T-helper 2 cell treated with Interferon-gamma antibody and Interleukin-4, amounts not matched to agents 5 μg/mL and 100 μg/mL, for 36 hours (primary cell): ENCODE data around the gene AFTPH.
A peak's percentile ranks its signal among the peaks of the same experiment; 100 is the strongest.
"Not testable (repeated sequence)": the region's sequence is repeated elsewhere in the genome, so short reads cannot be mapped to it uniquely, and the experiment has no call there.

Experiments
- DNase-seq: peaks from one replicate; pipeline ENCODE4 v3.0.0; 2021; ENCODE audit warnings: low spot score
- H3K27ac Mint-ChIP-seq: one replicate; pipeline ENCODE4 v1.8.0; 2021; ENCODE audit warnings: mild to moderate bottlenecking, mixed read lengths
- H3K27me3 Mint-ChIP-seq: one replicate; pipeline ENCODE4 v1.8.0; 2021; ENCODE audit warnings: low read depth, mixed read lengths
- H3K36me3 Mint-ChIP-seq: one replicate; pipeline ENCODE4 v1.8.0; 2021; ENCODE audit warnings: low read depth, mixed read lengths
- H3K4me1 Mint-ChIP-seq: one replicate; pipeline ENCODE4 v1.8.0; 2021; ENCODE audit warnings: low read depth, mixed read lengths
- H3K4me3 Mint-ChIP-seq: one replicate; pipeline ENCODE4 v1.8.0; 2022; ENCODE audit warnings: mild to moderate bottlenecking, moderate library complexity, mixed read lengths
- H3K9me3 Mint-ChIP-seq: one replicate; pipeline ENCODE4 v1.8.0; 2021; ENCODE audit warnings: mixed read lengths

Gene AFTPH

DNA sequence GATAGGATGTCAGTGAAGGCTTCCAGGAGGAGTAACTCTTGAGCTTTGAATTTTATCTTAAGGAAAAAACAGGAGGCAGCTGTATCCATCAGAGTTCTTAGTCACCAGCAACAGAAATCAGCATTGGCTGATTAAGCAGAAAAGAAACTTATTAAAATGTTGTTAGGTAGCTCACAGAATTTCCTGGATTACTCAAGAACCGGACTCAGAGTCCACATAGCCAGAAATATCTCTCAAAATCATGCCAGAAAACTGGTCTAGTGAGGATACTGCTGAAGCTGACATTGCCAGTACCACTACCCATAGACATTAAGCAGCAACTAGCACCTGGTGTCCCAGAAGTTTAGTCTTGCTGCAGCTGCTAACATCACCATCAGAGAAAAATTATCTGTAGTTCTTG lies 10.1 kb upstream of the AFTPH start:
- Mint-ChIP-seq H3K27me3 (peaks cover 36% of the 10 kb centered on the region), H3K27ac (no peak overlapping the region), H3K9me3 (no peaks in the 10 kb centered on the region), H3K36me3 (no peaks in the 10 kb centered on the region), H3K4me3 (no peak overlapping the region), H3K4me1 (no peaks in the 10 kb centered on the region)
- no peak for DNase-seq

DNA sequence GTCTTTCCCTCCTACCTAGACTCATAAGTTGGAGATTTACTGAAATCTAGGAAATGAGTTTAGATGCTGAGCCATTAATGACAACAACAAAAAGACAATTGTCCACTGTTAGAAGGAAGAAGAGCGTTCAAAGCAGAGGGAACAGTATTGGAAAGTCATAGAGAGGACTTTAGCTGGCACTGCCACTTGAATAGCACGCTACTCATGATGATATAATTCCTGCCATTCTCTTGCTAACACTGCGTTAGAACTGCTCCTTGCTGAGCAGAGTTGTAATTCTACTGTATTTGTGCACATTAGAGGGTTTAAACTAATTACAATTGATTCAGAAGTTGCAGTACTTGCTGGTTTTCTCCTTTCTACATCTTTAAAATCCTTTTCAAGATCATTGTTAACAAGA lies 9.0 kb upstream of the AFTPH start:
- Mint-ChIP-seq H3K36me3 (no peaks in the 10 kb centered on the region), H3K4me1 (no peaks in the 10 kb centered on the region)

DNA sequence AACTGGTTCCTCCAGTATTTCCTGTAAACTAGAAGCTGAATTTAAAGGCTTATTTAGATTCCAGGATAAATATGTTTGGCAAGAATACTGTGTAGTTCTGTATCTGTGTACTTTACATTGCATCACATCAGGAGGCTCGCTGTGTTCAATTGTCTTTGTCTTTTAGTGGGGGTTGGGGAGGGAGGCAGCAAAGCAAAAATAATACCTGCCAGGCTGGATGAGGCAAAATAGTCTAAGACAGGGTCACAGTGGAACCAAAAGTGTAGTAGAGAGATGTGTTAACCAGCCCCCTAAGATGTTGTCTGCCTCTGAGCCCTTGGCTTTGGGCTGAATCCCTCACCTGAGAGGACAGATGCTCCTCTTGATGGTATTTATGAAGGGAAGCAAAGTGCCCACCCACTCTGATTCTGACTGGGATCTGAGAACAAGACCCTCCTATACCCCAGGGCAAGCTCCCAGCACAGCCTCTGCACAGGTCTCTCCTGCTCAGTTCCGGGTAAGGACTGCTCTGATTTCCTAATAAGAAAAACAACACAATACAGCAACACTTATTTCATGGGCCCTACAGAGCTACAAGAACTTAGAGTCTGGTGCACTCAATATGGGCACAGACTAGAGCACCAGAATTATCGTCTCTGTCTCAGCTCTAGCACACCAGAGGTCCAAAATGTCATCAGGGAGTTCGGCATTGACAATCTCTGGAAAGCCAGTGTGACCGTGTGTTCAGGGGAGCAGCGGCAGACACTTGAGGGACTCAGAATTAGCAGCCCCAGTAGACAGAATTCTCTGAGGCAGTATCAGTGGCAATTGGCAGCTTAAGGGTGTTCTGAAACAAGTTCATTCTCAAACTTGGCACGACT lies 7.2 kb upstream of the AFTPH start:
- H3K27ac Mint-ChIP-seq = no peak overlapping the region
- DNase-seq = no peak
- peaks cover 37% of the 10 kb centered on the region for H3K27me3 Mint-ChIP-seq
- H3K4me3 Mint-ChIP-seq = no peak overlapping the region
- no peaks in the 10 kb centered on the region for H3K4me1 Mint-ChIP-seq
- no peaks in the 10 kb centered on the region for H3K9me3 Mint-ChIP-seq
- H3K36me3 Mint-ChIP-seq = no peaks in the 10 kb centered on the region

More for the DNA sequence above, 9.0 kb upstream of the AFTPH start:
- Mint-ChIP-seq H3K27me3 (peaks cover 36% of the 10 kb centered on the region), H3K9me3 (no peaks in the 10 kb centered on the region), H3K27ac (no peak overlapping the region), H3K4me3 (no peak overlapping the region)
- no peak for DNase-seq

DNA sequence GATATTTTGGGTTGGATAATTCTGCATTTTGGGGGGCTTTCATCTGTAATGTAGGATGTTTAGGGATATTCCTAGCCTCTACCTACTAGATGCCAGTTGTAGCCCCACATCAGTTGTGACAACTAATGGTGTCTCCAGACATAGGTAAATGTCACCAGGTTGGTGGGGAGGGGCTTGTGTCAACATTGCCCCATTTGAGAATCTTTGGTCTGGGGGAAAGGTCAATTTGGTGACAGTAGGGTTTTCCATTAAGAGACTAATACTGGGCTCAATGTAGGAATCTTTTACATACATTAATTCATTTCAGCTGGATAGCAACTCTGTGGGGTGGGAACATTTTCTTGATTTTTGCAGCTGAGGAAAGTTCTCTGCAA lies 6.6 kb upstream of the AFTPH start:
- Mint-ChIP-seq H3K36me3 (no peaks in the 10 kb centered on the region), H3K27ac (no peak overlapping the region), H3K4me1 (no peaks in the 10 kb centered on the region), H3K9me3 (no peaks in the 10 kb centered on the region), H3K4me3 (no peak overlapping the region), H3K27me3 (peaks cover 37% of the 10 kb centered on the region)
- DNase-seq = no peak

DNA sequence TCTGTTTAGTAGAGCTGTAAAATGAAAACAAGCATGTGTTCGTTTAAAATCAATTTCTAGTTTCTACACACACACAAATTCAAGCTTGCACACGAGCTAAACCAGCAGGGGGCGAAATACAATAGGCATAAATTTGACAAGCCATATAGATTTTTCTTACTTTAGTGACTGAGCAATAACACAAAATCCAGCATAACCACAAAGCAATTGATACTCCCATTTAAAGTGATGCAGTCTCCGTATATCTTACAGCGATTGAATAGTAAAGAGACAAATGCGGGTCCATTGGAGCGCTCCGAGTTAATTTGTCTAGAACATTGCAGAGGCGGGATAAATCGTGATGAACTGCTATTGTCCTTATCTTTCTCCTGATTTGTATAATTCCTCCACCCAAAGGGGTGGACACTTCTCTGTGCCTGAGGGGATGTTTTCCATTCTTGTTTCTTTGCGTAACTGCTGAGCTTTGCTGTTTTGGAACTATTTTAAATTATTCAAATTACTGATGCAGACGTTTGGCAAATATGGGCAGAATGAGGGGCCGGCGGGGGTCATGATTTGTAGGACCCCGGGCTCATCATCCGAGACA lies 1.2 kb upstream of the AFTPH start:
- Mint-ChIP-seq H3K4me1 (peaks cover 27% of the 10 kb centered on the region), H3K4me3 (peak overlapping the region; percentile 97), H3K27me3 (peaks cover 4% of the 10 kb centered on the region), H3K27ac (peak overlapping the region; percentile 99), H3K9me3 (no peaks in the 10 kb centered on the region), H3K36me3 (peaks cover 5% of the 10 kb centered on the region)
- DNase-seq = peak; percentile 67

DNA sequence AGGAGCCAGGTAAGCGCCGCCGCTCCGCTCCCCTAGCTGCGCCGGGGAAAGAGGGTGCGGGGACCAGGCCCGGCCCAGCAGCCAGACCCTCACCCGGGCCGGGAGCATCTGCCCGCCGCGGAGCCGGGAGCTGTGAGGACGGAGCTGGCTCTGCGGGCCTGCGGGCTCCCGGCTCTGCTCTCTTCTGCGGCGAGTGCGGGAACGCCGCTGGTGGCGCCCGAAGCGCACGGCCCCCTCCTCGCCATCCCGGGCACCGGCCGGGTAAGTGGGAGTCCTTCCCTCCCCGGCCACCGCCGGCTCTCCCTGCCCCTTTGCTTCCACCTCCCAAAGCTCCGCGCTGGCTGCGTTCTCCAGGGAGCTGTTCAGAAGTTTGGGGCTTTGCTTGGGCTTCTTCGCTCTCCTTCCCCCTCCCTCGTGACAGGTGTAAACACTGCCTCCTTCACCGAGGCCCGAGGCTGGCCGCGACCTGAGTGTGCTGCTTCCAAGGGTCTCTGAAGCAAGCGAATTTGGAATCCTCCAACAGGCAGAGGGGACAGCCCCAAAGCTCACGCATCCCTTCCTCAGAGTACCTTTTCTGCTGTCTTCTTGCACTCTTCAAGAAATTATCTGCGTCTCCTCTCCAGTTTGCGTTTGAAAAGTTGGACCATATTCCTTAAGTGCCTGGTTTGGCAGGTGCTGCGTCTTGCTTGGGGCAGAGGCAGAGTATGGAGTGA lies 632 bp downstream of the AFTPH start:
- DNase-seq = no peak
- Mint-ChIP-seq H3K4me3 (peak overlapping the region; percentile 100), H3K27me3 (peaks cover 4% of the 10 kb centered on the region), H3K9me3 (no peaks in the 10 kb centered on the region), H3K36me3 (peaks cover 11% of the 10 kb centered on the region), H3K4me1 (peaks cover 39% of the 10 kb centered on the region), H3K27ac (peak overlapping the region; percentile 100)

DNA sequence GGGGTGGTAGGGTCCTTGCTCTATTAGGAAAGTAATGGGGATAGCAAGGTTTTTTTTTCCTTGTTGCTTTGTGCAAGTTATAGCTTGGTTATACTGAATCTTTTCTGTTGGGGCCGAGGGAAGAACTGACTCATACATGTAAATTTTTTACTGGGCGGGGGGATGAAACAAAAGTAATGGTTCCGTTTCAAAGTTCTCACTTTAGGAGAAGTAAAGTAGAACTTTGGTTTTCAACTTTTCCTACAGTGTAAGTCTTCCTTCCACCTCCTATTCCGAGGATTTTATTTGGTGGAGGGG lies 1.1 kb downstream of the AFTPH start:
- Mint-ChIP-seq H3K36me3 (peaks cover 11% of the 10 kb centered on the region), H3K27ac (peak overlapping the region; percentile 100), H3K9me3 (no peaks in the 10 kb centered on the region), H3K27me3 (no peaks in the 10 kb centered on the region), H3K4me3 (peak overlapping the region; percentile 100), H3K4me1 (peaks cover 40% of the 10 kb centered on the region)
- peak; percentile 45 for DNase-seq

DNA sequence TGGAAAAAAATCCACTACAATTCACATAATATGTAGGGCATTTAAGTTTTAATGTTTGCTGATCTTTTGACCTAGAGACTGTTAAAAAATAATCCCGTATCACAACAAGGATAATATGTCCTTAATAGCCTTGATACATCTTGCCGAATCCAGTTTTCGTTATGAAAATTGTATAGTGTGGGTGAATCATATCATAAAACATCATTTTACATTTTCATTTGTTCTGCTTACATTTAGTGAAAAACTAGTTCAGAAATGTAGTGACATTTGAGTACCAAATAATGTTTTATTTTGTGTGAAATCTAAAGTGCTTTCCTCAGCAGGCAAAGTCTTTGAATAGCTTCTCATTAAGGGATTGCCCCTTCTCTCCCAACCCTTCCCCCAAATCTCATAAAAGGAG lies 1.9 kb downstream of the AFTPH start:
- H3K36me3 Mint-ChIP-seq = peaks cover 11% of the 10 kb centered on the region
- no peak for DNase-seq
- H3K27me3 Mint-ChIP-seq = no peaks in the 10 kb centered on the region
- H3K27ac Mint-ChIP-seq = peak overlapping the region; percentile 100
- peak overlapping the region; percentile 100 for H3K4me3 Mint-ChIP-seq
- H3K4me1 Mint-ChIP-seq = peaks cover 41% of the 10 kb centered on the region
- no peaks in the 10 kb centered on the region for H3K9me3 Mint-ChIP-seq

DNA sequence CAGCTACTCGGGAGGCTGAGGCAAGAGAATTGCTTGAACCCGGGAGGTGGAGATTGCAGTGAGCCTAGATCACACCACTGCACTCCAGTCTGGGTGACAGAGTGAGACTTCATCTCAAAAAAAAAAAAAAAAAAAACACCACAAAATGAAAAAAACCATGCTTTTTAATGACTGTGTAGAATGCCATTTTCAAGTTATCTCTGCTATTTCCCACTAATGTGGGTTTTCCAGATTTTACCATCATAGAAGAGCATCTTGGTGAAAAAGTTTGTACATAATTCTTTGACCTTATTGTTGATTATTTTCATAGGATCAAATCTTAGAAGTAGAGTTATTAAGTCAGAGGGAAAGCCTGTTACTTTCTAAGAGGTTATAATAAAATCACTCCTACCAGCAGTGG lies 6.8 kb downstream of the AFTPH start:
- not testable (repeated sequence) for H3K36me3 Mint-ChIP-seq, H3K4me3 Mint-ChIP-seq, H3K27ac Mint-ChIP-seq, H3K9me3 Mint-ChIP-seq, DNase-seq, H3K27me3 Mint-ChIP-seq
- peaks cover 48% of the 10 kb centered on the region for H3K4me1 Mint-ChIP-seq

DNA sequence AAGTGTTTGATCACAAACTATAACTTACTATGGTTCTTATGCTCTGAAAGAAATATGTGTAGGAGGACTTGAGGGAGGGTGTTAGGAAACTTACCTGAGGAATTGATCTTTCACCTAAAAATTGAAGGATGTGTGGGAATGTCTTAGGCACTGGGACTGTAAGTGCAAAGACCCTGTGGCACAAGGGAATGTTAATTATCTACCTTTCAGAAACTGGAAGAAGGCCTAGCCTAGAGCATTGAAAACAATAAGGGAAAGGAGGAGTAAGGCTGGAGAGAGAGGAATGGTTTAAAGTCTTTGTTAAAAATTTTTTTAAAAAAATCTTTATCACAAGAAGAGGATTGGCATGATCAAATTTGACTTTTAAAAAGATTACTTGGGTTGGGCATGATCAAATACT lies 7.9 kb downstream of the AFTPH start:
- no peak for DNase-seq
- Mint-ChIP-seq H3K4me3 (no peak overlapping the region), H3K4me1 (peaks cover 43% of the 10 kb centered on the region), H3K36me3 (peaks cover 11% of the 10 kb centered on the region), H3K27ac (no peak overlapping the region), H3K27me3 (no peaks in the 10 kb centered on the region), H3K9me3 (no peaks in the 10 kb centered on the region)

DNA sequence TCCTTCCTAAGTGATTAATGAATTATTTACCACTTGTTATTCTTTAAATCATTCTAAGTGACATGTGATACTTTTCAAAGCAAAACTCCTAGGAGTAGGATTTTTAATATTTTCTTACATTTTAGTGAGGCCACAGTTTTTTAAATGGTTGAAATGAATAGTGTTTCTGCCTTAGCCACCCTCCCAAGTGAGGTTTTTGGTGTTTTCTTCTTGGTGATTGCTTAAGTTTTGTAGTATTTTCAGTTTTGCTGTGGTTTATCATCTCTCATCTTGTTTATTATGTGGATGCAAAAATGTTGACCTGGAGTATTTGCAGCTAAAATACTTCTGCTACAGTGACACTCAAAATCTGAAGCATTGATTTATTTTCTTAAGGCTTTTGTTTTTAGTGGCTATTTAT lies 9.8 kb downstream of the AFTPH start:
- peaks cover 6% of the 10 kb centered on the region for H3K36me3 Mint-ChIP-seq
- H3K4me3 Mint-ChIP-seq = no peak overlapping the region
- peaks cover 40% of the 10 kb centered on the region for H3K4me1 Mint-ChIP-seq
- DNase-seq = no peak
- no peaks in the 10 kb centered on the region for H3K27me3 Mint-ChIP-seq
- H3K9me3 Mint-ChIP-seq = no peaks in the 10 kb centered on the region
- no peak overlapping the region for H3K27ac Mint-ChIP-seq

DNA sequence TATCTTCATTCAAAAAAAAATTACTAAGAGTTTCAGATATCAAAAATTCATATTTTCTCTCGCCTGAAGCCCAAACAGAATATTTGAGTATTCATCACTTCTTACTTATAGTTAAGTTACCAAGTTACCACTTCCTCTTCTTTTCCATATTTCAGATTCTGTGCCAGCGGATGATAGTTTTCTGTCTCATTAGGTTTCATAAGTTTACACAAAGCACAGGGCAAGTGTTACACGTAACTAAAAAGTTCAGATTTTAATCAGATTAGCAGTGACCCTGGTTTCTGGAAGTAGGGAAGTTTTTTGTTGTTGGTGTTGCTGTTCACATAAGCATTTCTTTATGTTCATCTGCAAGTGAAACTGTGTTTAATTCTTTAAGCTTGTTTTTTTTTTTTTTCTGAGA lies 10.2 kb downstream of the AFTPH start:
- Mint-ChIP-seq H3K4me3 (peak overlapping the region; percentile 38), H3K4me1 (peaks cover 41% of the 10 kb centered on the region), H3K9me3 (no peaks in the 10 kb centered on the region), H3K27ac (peak overlapping the region; percentile 7), H3K36me3 (peaks cover 6% of the 10 kb centered on the region), H3K27me3 (no peaks in the 10 kb centered on the region)
- no peak for DNase-seq

DNA sequence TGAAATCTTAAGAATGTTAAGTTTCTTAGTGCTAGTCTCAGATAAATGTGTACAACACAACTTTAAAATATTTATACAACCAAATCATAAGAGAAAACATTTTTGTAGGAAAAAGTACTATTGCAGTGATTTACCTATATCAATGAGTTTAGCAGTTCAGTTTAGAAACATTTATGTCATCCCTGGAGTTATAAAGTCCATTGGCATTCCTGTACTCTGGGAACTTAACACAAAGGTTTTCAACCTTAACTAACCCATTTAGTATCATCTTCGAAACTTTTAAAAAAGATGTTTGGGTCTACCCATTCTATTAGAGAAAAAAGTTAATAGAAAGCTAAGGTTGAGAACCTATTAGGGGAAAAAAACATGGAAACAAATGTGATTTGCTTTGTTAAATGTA lies 10.9 kb downstream of the AFTPH start:
- peaks cover 6% of the 10 kb centered on the region for H3K36me3 Mint-ChIP-seq
- no peak overlapping the region for H3K4me3 Mint-ChIP-seq
- no peak overlapping the region for H3K27ac Mint-ChIP-seq
- no peaks in the 10 kb centered on the region for H3K9me3 Mint-ChIP-seq
- H3K4me1 Mint-ChIP-seq = peaks cover 47% of the 10 kb centered on the region
- no peak for DNase-seq
- no peaks in the 10 kb centered on the region for H3K27me3 Mint-ChIP-seq

DNA sequence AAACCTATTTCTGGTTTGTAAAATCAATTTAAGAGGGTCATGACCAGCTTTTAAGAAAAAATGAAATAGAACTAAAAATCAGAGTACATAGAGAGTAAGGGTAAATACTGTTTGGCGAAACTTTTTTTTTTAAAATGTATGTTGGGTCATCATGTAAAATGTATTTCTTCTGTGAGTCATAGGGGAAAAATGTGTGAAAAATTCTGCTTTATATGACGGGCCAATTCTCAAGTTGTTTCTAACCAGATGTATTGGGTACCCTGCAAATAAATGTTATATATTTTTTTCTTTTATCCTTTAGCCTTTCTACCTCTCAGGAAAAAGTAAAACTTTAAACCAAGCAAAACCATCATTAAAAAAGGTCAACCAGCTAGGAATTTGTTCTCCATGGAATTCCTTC lies 13.9 kb downstream of the AFTPH start:
- H3K4me1 Mint-ChIP-seq = peaks cover 50% of the 10 kb centered on the region
- H3K27ac Mint-ChIP-seq = no peak overlapping the region
- peaks cover 4% of the 10 kb centered on the region for H3K36me3 Mint-ChIP-seq
- H3K27me3 Mint-ChIP-seq = no peaks in the 10 kb centered on the region
- DNase-seq = no peak
- H3K9me3 Mint-ChIP-seq = no peaks in the 10 kb centered on the region
- H3K4me3 Mint-ChIP-seq = no peak overlapping the region
